ENCODE results near the gene ZNHIT3. TPM values are rescaled to one million over a fixed set of nuclear protein-coding genes. Genes with fewer than 3 reads are reported as not detected.
A peak's percentile ranks its signal among the peaks of the same experiment; 100 is the strongest.

Gene ZNHIT3
- total RNA-seq, 2 experiments from 2014 or later, result 34.3 to 45.8 TPM

DNA sequence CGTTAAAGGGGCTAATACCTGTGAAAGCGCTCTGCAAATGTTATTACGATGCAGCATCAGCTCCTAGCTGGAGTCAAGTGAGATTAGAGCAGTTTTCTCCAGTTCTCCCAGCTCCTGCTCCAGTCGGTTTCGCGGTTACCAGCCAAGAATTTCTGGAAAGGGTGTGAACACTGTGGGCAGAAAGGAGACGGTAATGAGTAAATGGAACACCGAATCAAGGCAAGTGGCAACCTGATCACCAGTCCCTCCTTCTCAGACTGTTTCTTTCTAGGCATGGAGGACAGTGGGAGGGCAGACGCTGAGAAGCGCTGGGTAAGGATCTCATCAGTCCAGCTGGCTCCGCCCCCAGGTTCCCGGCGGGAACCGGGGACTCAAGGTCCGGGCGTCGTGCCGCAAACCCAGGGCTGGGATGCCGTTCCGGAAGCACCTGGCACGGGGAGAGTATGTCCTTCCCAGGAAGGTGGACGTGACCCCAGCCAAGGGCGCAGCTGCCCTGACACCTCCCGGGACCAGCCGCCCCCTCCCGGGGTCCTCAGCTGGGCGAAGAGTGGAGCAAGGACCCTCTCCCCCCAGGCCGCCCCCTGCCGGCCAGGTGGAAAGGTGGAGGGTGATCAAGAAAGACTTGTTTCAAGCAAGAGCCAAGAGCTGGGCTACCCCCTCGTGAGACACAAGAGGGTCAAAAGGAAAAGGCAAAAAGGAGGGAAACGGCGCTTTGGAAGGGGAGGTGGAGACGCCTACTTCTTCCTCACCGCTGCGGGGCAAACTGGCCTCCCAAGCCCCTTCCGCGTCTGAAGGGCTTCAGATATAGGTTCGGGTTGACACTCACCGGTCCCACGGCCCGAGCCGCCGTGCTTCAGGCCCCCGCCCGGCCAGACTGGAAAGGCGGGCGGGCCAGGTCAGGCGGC is 47.7 kb downstream of the ZNHIT3 start:
- peak; percentile 73 for DNase-seq
- Mint-ChIP-seq H3K27ac (peak overlapping the region; percentile 99), H3K27me3 (no peaks in the 10 kb centered on the region), H3K9me3 (ENCODE audit: low read depth) (no peaks in the 10 kb centered on the region), H3K4me3 (peak overlapping the region; percentile 93), H3K36me3 (peaks cover 39% of the 10 kb centered on the region), H3K4me1 (peaks cover 42% of the 10 kb centered on the region)
- CTCF ChIA-PET, result interaction anchor here (0.6 to 7.2 kb wide), 11 partner anchors 8 to 908 kb away, joined by 3 to 48 read pairs (median 5); partner anchors contain the start of genes GGNBP2 and MRM1
- ATAC-seq, result peak; percentile 32

DNA sequence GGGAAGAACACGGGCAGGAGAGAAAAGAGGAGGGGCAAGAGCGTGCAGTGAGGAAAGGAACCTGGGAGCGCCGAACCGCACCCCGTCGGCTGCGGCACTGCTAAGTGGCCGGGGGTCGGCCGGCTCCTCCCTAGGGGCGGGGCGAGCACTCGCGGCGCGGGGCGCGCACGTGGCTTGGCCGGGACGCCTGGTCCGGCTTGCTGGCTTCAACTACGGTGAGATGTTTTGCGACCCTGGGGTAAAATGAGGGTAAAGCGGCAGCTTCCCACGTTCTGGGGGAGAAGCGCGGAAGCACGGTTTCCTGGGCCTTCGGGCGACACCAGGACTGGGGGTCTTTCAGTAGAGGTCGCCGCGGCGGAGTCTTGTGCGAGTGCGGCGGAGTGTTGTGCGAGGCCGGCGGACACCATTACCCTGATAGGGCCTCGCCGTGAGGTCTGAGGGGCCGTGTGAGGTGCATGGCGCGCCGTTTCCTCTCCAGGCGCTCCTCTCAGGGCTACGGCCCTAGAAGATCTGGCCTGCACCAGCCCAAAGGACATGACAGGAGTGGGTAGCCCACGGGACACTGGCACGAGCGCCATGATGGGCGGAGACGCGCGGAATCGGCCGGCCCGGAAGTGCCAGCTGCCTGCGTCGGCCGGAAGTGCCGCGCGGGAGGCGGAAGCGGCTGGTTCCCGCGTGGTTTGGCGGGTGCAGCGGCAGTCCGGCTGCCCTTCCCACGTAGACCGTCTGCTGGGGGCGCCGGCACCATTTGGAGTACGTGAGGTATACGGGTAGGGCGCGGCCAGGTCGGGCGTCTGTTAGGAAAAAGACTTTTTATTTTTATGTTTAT is 48.6 kb downstream of the ZNHIT3 start, which contains the start of the genes MYO19 and PIGW:
MYO19 (minus strand) TSS at position 29 of the 829 bp plus-strand sequence. CDS start 2,330 bp downstream, outside the sequence.
PIGW (plus strand) TSS at position 148 of the 829 bp plus-strand sequence. CDS start 2,115 bp downstream, outside the sequence.
- CTCF ChIA-PET, result interaction anchor here (0.6 to 7.2 kb wide), 13 partner anchors 7 to 907 kb away, joined by 3 to 48 read pairs (median 5); partner anchors contain the start of genes GGNBP2 and MRM1
- H3K27ac Mint-ChIP-seq, result peak within 1 kb of the TSS; percentile 99
- no peaks in the 10 kb centered on the region for H3K9me3 Mint-ChIP-seq (ENCODE audit: low read depth)
- H3K4me1 Mint-ChIP-seq, result peaks cover 44% of the 10 kb centered on the region
- H3K4me3 Mint-ChIP-seq, result peak within 1 kb of the TSS; percentile 93
- no peaks in the 10 kb centered on the region for H3K27me3 Mint-ChIP-seq
- ATAC-seq (peak; percentile 86), DNase-seq (peak; percentile 91)
- peaks cover 36% of the 10 kb centered on the region for H3K36me3 Mint-ChIP-seq

DNA sequence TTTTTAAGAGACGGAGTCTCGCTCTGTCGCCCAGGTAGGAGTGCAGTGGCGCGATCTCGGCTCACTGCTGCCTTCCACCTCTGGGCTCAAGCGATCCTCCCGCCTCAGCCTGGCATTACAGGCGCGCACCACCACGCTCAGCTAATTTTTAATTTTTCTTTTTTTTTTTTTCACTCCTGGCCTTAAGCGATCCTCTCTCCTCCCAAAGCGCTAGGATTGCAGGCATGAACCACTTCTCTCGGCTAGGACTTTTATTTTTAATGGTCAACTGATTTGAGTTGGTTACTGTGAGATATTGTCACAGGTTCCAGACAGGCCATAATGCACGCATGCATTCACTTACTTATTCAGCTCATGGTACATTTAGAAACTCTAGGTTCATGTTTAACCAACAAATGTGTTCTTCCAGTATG is 49.2 kb downstream of the ZNHIT3 start:
- Mint-ChIP-seq H3K4me3 (peak overlapping the region; percentile 93), H3K27me3 (no peaks in the 10 kb centered on the region), H3K36me3 (peaks cover 35% of the 10 kb centered on the region), H3K27ac (peak overlapping the region; percentile 99), H3K4me1 (peaks cover 44% of the 10 kb centered on the region), H3K9me3 (ENCODE audit: low read depth) (no peaks in the 10 kb centered on the region)
- DNase-seq, result no peak
- peak; percentile 28 for ATAC-seq
- CTCF ChIA-PET, result interaction anchor here (1.0 to 7.2 kb wide), 6 partner anchors 9 to 140 kb away, joined by 3 to 48 read pairs (median 11); partner anchors contain the start of genes GGNBP2 and MRM1

DNA sequence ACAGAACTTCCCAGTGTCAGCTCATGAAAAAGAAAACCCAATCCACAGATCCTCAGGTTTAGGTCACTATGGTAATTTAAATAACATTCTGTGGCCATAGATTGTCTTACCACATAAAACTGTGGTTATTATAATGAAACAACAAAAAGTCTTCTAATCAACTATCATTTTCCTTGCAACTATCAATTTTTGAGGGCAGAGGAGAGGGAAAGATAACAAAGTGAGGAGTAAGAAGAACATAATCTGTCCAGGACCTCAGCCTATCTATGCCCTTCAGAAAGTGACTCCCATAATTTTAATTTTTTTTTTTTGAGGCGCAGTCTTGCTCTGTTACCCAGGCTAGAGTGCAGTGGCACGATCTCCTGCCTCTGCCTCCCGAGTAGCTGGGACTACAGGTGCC is 54.2 kb downstream of the ZNHIT3 start:
- H3K36me3 Mint-ChIP-seq, result peaks cover 21% of the 10 kb centered on the region
- CTCF ChIA-PET, result interaction anchor here (7.2 kb wide), 1 partner anchor 61 kb away, joined by 42 read pairs; the partner anchor contains the start of gene MRM1
- ATAC-seq (no peak), DNase-seq (no peak)
- no peaks in the 10 kb centered on the region for H3K9me3 Mint-ChIP-seq (ENCODE audit: low read depth)
- no peak overlapping the region for H3K27ac Mint-ChIP-seq
- H3K4me1 Mint-ChIP-seq, result peaks cover 30% of the 10 kb centered on the region
- H3K27me3 Mint-ChIP-seq, result no peaks in the 10 kb centered on the region
- H3K4me3 Mint-ChIP-seq, result no peak overlapping the region

DNA sequence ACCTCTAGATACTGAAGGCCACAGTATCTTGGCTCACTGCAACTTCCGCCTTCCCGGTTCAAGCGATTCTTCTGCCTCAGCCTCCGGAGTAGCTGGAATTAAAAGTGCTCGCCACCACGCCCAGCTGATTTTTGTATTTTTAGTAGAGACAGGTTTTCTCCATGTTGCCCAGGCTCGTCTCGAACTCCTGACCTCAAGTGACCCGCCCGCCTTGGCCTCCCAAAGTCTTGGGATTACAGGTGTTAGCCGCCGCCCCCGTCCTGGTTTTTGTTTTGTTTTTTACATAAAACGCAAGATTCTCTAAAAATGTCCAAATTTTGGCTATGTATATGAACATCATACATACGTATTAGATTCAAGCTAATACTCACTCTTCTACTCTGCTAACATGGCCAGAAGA is 56.3 kb downstream of the ZNHIT3 start:
- Mint-ChIP-seq H3K9me3 (ENCODE audit: low read depth) (no peaks in the 10 kb centered on the region), H3K36me3 (peaks cover 24% of the 10 kb centered on the region), H3K27me3 (no peaks in the 10 kb centered on the region), H3K4me3 (no peak overlapping the region), H3K4me1 (peaks cover 21% of the 10 kb centered on the region), H3K27ac (no peak overlapping the region)
- no peak for ATAC-seq
- DNase-seq, result no peak
- CTCF ChIA-PET, result interaction anchor here (1.5 kb wide), 1 partner anchor 9 kb away, joined by 4 read pairs; the partner anchor contains the start of genes MYO19 and PIGW

DNA sequence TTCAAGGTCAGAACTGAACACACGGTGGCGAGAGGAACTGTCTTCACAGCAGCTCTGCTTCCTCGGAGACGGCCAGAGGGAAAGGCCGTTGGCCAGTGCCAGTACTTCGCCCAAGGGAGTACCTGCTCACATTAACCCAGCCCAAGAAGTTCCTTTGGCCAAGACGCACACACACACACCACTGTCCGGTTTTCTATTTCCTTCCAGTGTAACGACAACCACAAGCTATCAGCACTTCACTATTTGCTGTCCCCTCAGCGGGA is 57.5 kb downstream of the ZNHIT3 start:
- Mint-ChIP-seq H3K36me3 (peaks cover 28% of the 10 kb centered on the region), H3K27ac (peak overlapping the region; percentile 96), H3K4me3 (peak overlapping the region; percentile 100), H3K27me3 (no peaks in the 10 kb centered on the region), H3K4me1 (peaks cover 26% of the 10 kb centered on the region), H3K9me3 (ENCODE audit: low read depth) (no peaks in the 10 kb centered on the region)
- DNase-seq (peak; percentile 60), ATAC-seq (no peak)
- CTCF ChIA-PET, result interaction anchor here (0.9 to 3.8 kb wide), 5 partner anchors 9 to 61 kb away, joined by 3 to 48 read pairs (median 3); partner anchors contain the start of genes MYO19 and PIGW

DNA sequence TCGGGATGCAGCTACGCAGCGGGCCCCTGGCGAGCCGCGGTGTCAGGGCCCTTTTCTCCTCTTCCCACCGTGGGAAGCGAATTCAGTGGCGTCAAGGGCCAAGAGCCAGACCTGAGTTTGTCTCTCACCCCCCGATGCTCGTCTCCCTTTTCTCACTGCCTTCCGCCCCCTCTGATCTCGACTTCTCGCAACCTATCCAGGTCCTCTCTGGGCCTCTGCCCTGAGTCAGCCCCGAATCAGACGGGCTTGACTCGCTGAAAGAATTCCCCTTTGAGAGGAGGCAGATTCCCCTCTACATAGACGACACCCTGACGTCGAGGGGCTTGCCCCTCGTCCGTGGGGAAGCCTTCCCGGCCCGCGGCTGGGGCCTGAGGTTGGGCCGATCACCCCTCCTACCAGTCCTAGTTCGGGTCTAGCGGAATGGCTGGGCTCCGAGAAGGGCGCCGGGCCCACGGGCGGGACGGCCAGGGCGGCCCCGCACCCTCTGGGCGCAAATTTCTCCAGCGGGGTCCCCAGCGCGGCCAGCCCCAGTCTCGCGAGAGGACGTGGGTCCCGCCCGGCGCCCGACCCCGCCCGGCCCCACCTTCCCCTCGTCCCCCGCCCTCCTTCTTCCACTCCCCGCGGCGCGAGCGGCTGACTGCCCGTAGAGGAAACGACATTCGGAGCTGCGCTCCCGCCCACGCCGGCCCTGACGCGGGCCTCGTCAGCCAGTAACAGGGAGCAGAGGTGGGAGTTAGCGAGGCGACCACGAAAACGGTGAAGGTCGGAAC is 58.0 kb downstream of the ZNHIT3 start, which contains the start of gene GGNBP2:
GGNBP2 (plus strand) TSS at position 613 of the 770 bp plus-strand sequence. CDS start 806 bp downstream, outside the sequence.
- CTCF ChIA-PET, result interaction anchor here (0.9 to 3.8 kb wide), 6 partner anchors 9 to 61 kb away, joined by 3 to 48 read pairs (median 6); partner anchors contain the start of genes MYO19 and PIGW
- ATAC-seq (peak; percentile 71), DNase-seq (peak; percentile 96)
- no peaks in the 10 kb centered on the region for H3K27me3 Mint-ChIP-seq
- peaks cover 30% of the 10 kb centered on the region for H3K36me3 Mint-ChIP-seq
- H3K4me3 Mint-ChIP-seq, result peak within 1 kb of the TSS; percentile 100
- H3K9me3 Mint-ChIP-seq (ENCODE audit: low read depth), result no peaks in the 10 kb centered on the region
- H3K4me1 Mint-ChIP-seq, result peaks cover 28% of the 10 kb centered on the region
- H3K27ac Mint-ChIP-seq, result peak within 1 kb of the TSS; percentile 96

DNA sequence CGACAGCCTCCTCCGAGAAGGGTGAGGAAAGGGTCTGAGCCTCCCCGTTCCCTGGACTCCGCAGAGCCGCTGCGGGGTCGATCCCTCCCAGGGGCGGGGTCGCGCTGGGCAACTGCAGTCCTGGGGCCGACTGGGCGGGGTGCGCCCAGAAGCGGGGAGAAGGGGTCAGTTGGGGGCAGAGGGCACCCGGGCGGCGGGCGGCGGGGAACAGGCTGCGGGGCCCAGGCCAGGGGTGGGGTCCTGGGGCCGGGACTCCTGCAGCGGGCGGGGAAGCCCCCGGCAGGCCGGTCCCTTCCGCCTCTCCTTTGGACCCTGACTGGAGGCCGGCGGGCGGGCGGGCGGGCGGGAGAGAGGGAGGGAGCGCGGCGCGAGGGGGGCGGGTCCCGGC is 58.6 kb downstream of the ZNHIT3 start:
- Mint-ChIP-seq H3K27me3 (no peaks in the 10 kb centered on the region), H3K9me3 (ENCODE audit: low read depth) (no peaks in the 10 kb centered on the region), H3K27ac (peak overlapping the region; percentile 96), H3K4me1 (peaks cover 30% of the 10 kb centered on the region), H3K36me3 (peaks cover 31% of the 10 kb centered on the region), H3K4me3 (peak overlapping the region; percentile 100)
- CTCF ChIA-PET, result interaction anchor here (1.0 to 3.8 kb wide), 6 partner anchors 10 to 62 kb away, joined by 3 to 48 read pairs (median 8); partner anchors contain the start of genes DHRS11, MYO19 and PIGW
- no peak for DNase-seq
- ATAC-seq, result peak; percentile 59

Other genes starting within 250 kb of the ZNHIT3 start
- 1 to 10 TPM in 1 of 2 experiments, under 1 TPM in 1; 0.45 to 1.1 TPM for gene TBC1D3I, start 222.1 kb upstream of the ZNHIT3 start, total RNA-seq
- gene TBC1D3G, start 162.8 kb upstream of the ZNHIT3 start, total RNA-seq, result not detected
- gene TBC1D3H, start 98.2 kb upstream of the ZNHIT3 start, total RNA-seq, result not detected
- gene MYO19, start 48.2 kb downstream of the ZNHIT3 start, total RNA-seq, result 100 to 1,000 TPM; 140 to 161 TPM
- gene PIGW, start 48.3 kb downstream of the ZNHIT3 start, total RNA-seq, result 10 to 100 TPM in 1 of 2 experiments, 1 to 10 TPM in 1; 9.6 to 17.4 TPM
- 100 to 1,000 TPM in 1 of 2 experiments, 10 to 100 TPM in 1; 96.5 to 113 TPM for gene GGNBP2, start 58.2 kb downstream of the ZNHIT3 start, total RNA-seq
- 1 to 10 TPM; 4.5 to 8.0 TPM for gene DHRS11, start 105.2 kb downstream of the ZNHIT3 start, total RNA-seq
- gene MRM1, start 114.9 kb downstream of the ZNHIT3 start, total RNA-seq, result 10 to 100 TPM; 13.6 to 17.0 TPM

Measured in activated CD8-positive, alpha-beta memory T cell treated with anti-CD3 and anti-CD28 coated beads, Interleukin-2, amount 10 ng/mL, durations not matched to agents 7 days and 5 days (primary cell).